HG03060 (cell line): ENCODE results near the gene NUP37.

Experiments used
- ATAC-seq: cut with Tn5 transposase; IDR thresholded peaks from one replicate; pipeline ENCODE4 v1.9.1; 2021; ENCODE audit warnings: low read depth, moderate number of reproducible peaks; ENCODE audit not compliant: unreplicated experiment

NUP37 gene

GRCh38 chr12:102031852-102032251 is 88.1 kb downstream of the NUP37 start:
- ATAC-seq = no peak

- ATAC-seq = no peak
These were observed 90.8 kb downstream of the NUP37 start for GRCh38 chr12:102029141-102029540.

GRCh38 chr12:102026728-102027127 is 93.2 kb downstream of the NUP37 start:
- no peak for ATAC-seq

GRCh38 chr12:102024765-102025164 is 95.1 kb downstream of the NUP37 start:
- no peak for ATAC-seq

GRCh38 chr12:102023343-102023930 is 96.5 kb downstream of the NUP37 start:
- no peak for ATAC-seq
